K562 (cell line): ENCODE results near the gene PPIP5K2. TPM values are rescaled to one million over a fixed set of nuclear protein-coding genes. Genes with fewer than 3 reads are reported as not detected.

Experiments used
- AFF1 ChIP-seq, 2 experiments: fragments of 450-650 bp; IDR thresholded peaks; 2 replicates each; pipeline ENCODE4 v1.6.1; 2018; ENCODE audit warnings: mild to moderate bottlenecking in 2 of 2, low read depth in 1 of 2; ENCODE audit not compliant: partially characterized antibody in 2 of 2
- HDAC1 ChIP-seq, 2 experiments: fragments of 450-650 bp; IDR thresholded peaks; 2 replicates each; pipeline ENCODE4 v1.6.1; 2016 to 2017; ENCODE audit warnings: inconsistent platforms in 1 of 2, mild to moderate bottlenecking in 1 of 2, moderate library complexity in 1 of 2
- SIN3A ChIP-seq, 2 experiments: fragments of 150-350 bp in 1 of 2; IDR thresholded peaks; 2 replicates each; pipeline ENCODE4 v1.6.1; 2011 to 2016; ENCODE audit warnings: borderline replicate concordance in 2 of 2, low read depth in 2 of 2, low read length in 2 of 2, mild to moderate bottlenecking in 2 of 2, moderate library complexity in 2 of 2; ENCODE audit not compliant: control insufficient read depth in 1 of 2
- polyA plus RNA-seq, 8 experiments: library from polyadenylated mRNA; depleted of rRNA in 4 of 8; stranded (reverse) in 5 of 8; unstranded in 3 of 8; fragments of >200 nt; fragmentation: Nextera tagmentation in 2 of 8; fragmentation: Illumina TruSeq in 1 of 8; extraction: Ambion mirVana in 2 of 8; extraction: Trizol in 1 of 8; gene quantifications; 2 replicates each; pipeline versions ENCODE4 v1.2.1 to v1.2.3, GENCODE V29; 2011 to 2014; ENCODE audit warnings: inconsistent platforms in 1 of 8, missing spikeins in 1 of 8
- total RNA-seq, 7 experiments: library from RNA; depleted of rRNA in 6 of 7; stranded (reverse); fragments of >200 nt in 6 of 7; fragmentation: Illumina TruSeq in 2 of 7; extraction: Trizol in 2 of 7; gene quantifications; 2 replicates each; pipeline versions ENCODE4 v1.2.1 to v1.2.3, GENCODE V29; 2011 to 2021; ENCODE audit warnings: low replicate concordance in 1 of 7
- TF ChIP-seq, protein P1 (sequence below), 2 experiments: IDR thresholded peaks in 1 of 2; conservative IDR thresholded peaks in 1 of 2; 2 replicates each; pipeline ENCODE4 v1.6.1; 2016; ENCODE audit warnings: low read depth in 2 of 2, mild to moderate bottlenecking in 1 of 2, missing compliant biosample characterization in 1 of 2, missing genetic modification characterization in 1 of 2, moderate library complexity in 1 of 2

PPIP5K2 gene
- total and polyA plus RNA-seq, 9 of the 15 experiments (the other 6 are each of a cell fraction or from before 2014, with no cell fraction given): 39.4 to 150 (median 99.1) TPM

DNA sequence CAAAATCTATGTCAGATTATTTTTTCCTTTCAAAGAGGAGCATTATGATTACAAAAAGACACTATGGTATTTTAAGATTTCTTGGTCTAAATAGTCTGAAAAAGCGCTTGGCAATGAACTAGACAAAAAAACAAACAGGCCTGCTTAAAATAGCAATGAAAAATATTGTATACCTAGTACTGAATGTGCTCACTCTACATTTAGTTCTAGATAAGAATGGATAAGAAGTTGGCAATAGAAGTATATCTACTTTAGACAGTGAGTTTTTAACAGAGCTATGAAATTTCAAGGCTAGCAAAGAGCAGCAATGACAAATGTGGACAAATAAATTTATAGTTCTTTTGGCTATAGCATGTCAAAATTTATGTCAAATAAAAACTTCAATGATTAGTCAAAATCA is 26.4 kb upstream of the PPIP5K2 start (continued):
- TF ChIP-seq AFF1 (IDR thresholded peaks at IDR 0.05; ENCODE audit: low read depth in 1 of 2, partially characterized antibody in 2 of 2) (no peak), HDAC1 (IDR thresholded peaks at IDR 0.05) (no peak), SIN3A (IDR thresholded peaks at IDR 0.05; ENCODE audit: borderline replicate concordance in 2 of 2, control insufficient read depth in 1 of 2, low read depth in 2 of 2, low read length in 2 of 2) (no peak)
- TF ChIP-seq, protein P1, sequence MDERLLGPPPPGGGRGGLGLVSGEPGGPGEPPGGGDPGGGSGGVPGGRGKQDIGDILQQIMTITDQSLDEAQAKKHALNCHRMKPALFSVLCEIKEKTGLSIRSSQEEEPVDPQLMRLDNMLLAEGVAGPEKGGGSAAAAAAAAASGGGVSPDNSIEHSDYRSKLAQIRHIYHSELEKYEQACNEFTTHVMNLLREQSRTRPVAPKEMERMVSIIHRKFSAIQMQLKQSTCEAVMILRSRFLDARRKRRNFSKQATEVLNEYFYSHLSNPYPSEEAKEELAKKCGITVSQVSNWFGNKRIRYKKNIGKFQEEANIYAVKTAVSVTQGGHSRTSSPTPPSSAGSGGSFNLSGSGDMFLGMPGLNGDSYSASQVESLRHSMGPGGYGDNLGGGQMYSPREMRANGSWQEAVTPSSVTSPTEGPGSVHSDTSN (CRISPR knock-in tag; IDR thresholded peaks at IDR 0.05; ENCODE audit: low read depth): no peak
- TF ChIP-seq, protein P1 (tag; conservative IDR thresholded peaks at IDR 0.05; ENCODE audit: low read depth): no peak
